HG02970 (cell line): ENCODE data around the gene ZNF593OS.

Source experiments
- ATAC-seq: cut with Tn5 transposase; IDR thresholded peaks from one replicate; pipeline ENCODE4 v1.9.1; 2021; ENCODE audit warnings: mild to moderate bottlenecking, moderate library complexity, moderate number of reproducible peaks; ENCODE audit not compliant: unreplicated experiment, low FRiP score

The ZNF593OS gene

DNA sequence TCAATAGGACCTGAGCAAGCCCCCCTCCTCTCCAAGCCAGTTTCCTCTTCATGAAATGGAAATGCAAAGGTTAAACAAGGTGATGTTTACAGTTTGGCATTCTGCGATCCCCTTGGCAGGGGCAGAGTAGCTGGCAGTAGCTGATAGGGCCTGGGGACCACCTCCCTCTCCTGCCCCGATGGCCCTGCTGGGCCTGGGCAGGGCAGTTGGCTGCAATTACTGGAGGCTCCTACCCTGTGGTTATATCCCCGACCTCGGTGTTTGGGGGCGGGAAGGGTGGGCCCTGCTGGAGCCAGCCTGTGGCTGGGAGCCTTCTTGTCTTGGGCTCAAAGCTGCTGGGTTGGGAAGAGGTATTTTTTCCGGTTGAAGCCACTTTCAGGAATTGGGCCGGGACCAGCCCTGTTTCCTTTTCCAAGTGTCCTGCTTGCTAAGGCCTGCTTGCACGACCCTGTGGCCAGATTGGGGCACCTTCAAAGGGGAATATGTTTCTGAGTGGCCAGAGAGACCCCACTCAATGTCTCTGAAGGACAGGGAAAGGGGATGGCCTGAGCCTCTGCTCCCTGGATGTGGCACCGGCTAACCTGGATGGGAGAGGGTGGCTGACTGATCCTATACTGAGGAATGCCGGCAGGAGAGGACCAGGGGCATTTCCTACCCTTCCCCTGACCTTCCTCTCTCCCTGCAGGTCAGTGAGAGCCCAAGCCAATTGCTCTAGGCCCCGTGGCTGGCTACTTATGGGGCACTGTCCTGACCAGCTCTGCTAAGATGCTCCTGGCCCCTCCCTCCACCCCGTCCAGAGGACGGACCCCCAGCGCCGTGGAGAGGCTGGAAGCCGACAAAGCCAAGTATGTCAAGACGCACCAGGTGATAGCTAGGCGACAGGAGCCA is 10.9 kb downstream of the ZNF593OS start:
- no peak for ATAC-seq

DNA sequence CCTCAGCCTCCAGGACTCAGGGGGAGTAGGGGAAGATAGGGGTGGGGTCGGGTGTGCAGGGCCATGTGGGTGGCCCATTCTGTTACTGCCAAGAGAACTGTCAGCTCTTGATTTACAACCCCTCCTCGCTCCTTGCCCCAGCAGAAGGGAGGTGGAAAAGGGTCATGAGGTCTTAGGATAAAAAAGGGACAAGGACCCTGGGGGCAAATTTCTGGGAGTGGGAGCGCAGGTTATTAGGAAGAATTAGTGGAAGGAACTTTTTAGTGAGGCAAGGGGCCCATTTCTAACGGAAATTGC is 11.9 kb downstream of the ZNF593OS start:
- no peak for ATAC-seq

GRCh38 chr1:26158908-26159742 is 12.5 kb downstream of the ZNF593OS start, which contains the start of gene FAM110D:
FAM110D (plus strand) TSS chr1:26159079; CDS start chr1:26161292, 2,213 bp downstream.
- ATAC-seq, result no peak

GRCh38 chr1:26158271-26158907 is 13.2 kb downstream of the ZNF593OS start:
- no peak for ATAC-seq

GRCh38 chr1:26156285-26157038 is 15.2 kb downstream of the ZNF593OS start:
- no peak for ATAC-seq

- ATAC-seq, result no peak
Measured at GRCh38 chr1:26155370-26156284, 16.0 kb downstream of the ZNF593OS start.

- no peak for ATAC-seq
Measured at GRCh38 chr1:26154750-26155149, 16.9 kb downstream of the ZNF593OS start.

DNA sequence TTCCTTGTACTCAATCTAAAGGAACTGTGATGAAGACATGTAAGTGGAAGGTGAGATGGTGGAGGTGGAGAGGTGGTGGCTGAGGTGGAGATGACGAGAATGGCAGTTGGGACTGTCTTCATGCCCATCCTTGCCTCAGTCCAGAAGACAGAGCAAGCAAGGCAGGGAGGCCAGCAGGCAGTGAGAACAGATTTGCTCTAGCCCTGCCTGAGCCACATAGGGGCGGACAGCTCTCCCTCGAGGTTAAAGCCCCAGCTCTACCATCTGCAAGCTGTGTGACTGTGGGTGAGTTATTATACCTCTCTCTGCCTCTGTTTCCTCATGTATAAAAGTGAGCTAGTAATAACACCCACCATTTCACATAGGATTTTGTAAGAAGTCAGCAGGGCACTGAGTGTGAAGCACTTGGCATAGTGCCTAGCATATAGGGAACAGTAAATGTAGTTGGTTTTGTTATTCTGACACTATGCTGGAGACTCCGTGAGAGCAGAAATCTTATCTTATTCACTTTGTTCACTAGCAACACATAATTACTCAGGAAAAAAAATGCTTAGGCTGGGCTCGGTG is 17.6 kb downstream of the ZNF593OS start:
- ATAC-seq, result no peak

DNA sequence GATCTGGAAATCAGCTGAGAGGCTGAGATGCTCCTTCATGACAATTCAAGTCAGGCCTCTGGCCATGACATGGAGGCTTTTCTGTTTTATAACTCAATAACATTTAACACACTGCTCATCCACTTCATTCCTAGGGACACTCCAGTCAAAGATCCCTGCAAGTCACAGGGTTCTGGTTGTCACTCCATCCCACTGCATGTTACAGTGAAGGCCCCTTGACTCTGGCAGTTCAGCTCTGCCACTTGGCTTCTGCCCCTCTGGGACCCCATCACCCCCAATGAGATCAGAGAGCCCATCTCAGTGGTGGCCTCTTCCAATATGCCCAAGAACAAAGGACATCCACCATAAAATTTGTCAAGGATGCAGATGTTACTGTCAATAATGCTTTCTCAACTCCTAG is 22.7 kb downstream of the ZNF593OS start:
- ATAC-seq, result no peak

DNA sequence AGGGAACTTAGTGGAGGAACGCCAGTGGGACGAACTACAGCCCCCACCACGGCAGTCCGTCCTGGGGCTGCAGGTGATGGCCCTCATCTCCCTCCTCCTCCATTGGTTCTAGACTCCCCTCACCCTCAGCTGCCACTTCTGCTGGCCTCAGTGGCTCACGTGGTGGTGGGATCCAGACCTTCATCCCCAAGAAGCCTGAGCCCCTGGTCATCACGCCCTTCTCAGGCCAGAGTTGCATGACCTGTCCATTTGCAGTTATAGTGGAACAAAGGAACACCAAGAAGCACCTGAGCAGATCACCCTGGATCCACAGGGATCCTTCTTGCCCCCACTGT is 25.7 kb downstream of the ZNF593OS start:
- ATAC-seq, result no peak

DNA sequence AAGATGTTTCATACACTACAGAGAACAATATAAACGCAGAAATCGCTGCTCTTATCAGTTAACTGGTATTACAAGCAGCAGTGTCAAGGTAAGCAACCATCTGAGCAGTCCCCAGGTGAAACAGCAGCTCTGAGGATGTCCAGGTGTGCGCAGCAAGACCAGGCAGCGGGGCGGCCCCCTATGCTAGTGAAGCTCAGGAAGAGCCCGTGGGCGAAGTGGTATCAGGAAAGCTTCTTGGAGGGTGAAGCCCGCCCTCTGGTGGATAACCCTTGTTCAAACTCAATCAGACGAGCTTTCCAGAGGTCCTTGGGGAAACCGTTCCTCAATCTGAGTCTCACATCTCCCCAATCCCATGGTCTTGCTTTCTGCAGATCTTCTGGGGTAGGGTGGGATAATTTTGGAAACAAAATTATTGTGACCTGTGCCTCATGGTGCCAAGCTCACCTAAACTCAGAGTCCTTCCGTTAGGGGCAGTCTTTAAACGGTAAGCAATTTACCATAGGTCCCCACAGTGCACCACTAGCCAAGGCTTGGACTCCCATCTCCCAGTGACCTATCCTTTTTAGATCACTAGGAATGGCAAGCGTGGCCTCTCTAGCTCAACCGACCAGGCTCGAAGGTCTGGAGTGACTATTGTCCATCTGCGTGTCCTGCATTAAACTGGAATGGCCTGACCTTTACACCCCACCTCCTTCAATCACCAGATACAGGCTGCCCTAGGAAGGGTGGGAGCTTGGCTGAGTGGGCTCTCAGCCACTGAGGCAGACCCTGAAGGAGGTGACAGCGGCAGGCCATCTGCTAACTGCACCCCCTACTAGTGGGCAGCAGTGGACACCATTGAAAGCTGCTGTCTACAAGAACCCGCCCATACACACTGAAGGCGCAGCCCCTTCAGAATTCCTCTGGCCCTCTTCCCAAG is 26.3 kb downstream of the ZNF593OS start:
- ATAC-seq, result no peak

DNA sequence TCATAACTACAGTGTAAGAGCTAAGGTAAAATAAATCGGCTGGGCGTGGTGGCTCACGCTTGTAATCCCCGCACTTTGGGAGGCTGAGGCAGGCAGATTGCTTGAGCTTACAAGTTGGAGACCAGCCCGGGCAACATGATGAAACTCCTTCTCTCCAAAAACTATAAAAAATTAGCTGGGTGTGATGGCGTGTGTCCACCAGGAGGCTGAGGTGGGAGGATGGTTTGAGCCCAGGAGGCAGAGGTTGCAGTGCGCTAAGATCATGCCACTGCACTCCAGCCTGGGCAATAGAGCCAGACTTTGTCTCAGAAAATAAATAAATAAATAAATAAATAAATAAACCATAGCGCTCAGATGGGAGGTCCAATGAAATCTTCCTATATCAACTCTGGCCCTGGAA is 29.5 kb downstream of the ZNF593OS start:
- no peak for ATAC-seq

GRCh38 chr1:26138974-26139558 is 32.6 kb downstream of the ZNF593OS start:
- ATAC-seq, result no peak

DNA sequence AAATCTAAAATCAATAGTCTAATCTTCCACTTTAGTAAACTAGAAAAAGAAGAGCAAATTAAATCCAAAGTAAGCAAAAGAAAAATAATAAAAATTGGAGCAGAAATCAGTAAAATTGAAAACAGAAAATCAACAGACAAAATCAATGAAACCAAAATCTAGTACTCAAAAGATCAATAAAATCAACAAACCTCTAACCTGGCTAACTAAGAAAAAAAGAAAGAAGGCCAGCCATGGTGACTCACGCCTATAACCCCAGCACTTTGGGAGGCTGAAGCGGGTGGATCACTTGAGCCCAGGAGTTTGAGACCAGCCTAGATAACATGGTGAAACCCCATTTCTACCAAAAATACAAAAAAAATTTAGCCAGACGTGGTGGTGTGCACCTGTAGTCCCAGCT is 37.2 kb downstream of the ZNF593OS start:
- no peak for ATAC-seq

- no peak for ATAC-seq
Measured at GRCh38 chr1:26132834-26133167, 38.8 kb downstream of the ZNF593OS start.

GRCh38 chr1:26132128-26132833 is 39.4 kb downstream of the ZNF593OS start:
- ATAC-seq, result no peak

GRCh38 chr1:26130695-26131094 is 40.9 kb downstream of the ZNF593OS start:
- ATAC-seq, result no peak
